ENCODE results near the gene ALAD.

The ALAD gene

DNA sequence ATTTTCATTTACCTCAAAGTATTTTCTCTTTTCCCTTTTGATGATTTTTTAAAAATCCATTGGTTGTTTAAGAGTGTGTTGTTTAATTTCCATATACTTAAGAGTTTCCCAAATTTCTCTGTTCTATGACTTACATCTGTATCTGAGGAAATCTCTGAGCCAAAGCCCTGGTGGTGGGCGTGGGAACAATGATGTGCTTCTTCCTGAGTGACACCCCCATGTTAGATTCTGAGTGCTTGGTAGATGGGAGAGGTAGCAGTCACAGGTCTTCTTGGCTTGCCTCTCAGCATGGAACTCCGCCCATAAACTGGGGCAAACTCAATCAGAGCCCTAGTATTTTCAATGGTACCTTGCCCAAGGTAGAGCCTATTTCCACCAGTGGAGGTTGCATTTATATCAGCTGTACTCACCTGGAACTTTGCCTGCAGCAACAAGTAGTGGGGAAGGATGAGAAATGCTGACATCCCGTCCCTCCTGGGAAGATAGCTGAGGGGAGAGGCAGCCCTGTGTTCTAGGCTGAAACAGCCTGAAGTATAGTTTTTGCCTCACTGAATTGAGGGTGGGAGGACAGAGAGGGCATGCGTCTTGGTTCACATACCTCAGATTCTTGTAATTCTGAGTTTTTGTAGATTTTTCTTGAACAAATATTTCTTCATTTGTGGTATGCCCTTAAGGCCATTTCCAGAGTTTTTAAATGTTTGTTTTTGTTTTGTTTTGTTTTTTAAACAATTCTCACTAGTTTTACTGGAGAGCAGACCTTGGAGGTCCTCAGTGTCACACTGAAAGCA is 35.8 kb upstream of the ALAD start:
- TF ChIP-seq CTCF (IDR thresholded peaks at IDR 0.05; ENCODE audit: low read depth, low read length) (no peak), EZH2phosphoT487 (IDR thresholded peaks at IDR 0.05; ENCODE audit: low read depth) (no peak)
- H3K27ac ChIP-seq (ENCODE audit: low read length) = no peak overlapping the region
- no peaks in the 10 kb centered on the region for H4K20me1 ChIP-seq (ENCODE audit: insufficient read depth, low read length)

GRCh38 chr9:113431191-113431590 is 30.1 kb upstream of the ALAD start:
- no peak overlapping the region for H2AFZ ChIP-seq (ENCODE audit: low read depth, low read length)
- H3K27ac ChIP-seq (ENCODE audit: low read length) = no peak overlapping the region

More for the DNA sequence above, 35.8 kb upstream of the ALAD start:
- Histone ChIP-seq H3K4me2 (ENCODE audit: low read length) (no peak overlapping the region), H3K36me3 (replicated peaks; ENCODE audit: low read depth, low read length) (no peaks in the 10 kb centered on the region), H3K27me3 (ENCODE audit: low read depth, low read length) (0 out of 2 replicates have a peak, but pooled peaks cover 3% of the 10 kb centered on the region), H3K79me2 (ENCODE audit: low read length) (no peaks in the 10 kb centered on the region), H3K9ac (ENCODE audit: low read length) (no peak overlapping the region), H3K9me3 (ENCODE audit: insufficient read depth, low read length) (no peaks in the 10 kb centered on the region), H3K4me3 (ENCODE audit: low read length) (no peak overlapping the region), H2AFZ (ENCODE audit: low read depth, low read length) (no peak overlapping the region), H3K4me1 (ENCODE audit: low read length) (no peaks in the 10 kb centered on the region)

DNA sequence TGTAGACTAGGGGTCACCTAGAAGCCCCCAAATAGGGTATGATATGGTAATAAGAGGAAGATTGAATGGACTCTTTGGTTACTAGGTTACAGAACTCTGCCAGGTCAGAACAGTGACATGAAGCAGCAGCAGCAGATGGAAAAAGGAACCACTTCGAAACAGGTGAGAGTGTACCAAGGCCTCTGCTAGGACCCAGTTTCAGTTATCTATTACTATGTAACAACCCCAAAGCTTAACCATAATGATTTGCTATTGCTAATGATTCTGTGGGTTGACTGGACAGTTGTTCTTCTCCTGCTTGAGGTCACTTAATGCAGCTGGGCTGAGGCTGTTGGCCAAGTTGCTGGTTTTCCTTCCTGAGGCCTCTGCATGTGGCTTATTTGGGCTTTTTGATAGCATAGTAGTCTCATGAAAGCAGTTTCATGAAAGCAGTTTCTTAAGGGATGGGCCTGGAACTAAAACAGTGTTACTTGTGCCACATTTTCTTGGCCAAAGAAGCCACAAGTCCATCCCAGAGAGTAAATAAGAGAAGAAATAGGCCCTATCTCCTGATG is 27.1 kb upstream of the ALAD start:
- Histone ChIP-seq H3K36me3 (replicated peaks; ENCODE audit: low read depth, low read length) (no peaks in the 10 kb centered on the region), H3K4me1 (ENCODE audit: low read length) (no peaks in the 10 kb centered on the region), H3K27ac (ENCODE audit: low read length) (no peak overlapping the region), H3K79me2 (ENCODE audit: low read length) (no peaks in the 10 kb centered on the region), H4K20me1 (ENCODE audit: insufficient read depth, low read length) (no peaks in the 10 kb centered on the region), H3K4me2 (ENCODE audit: low read length) (no peak overlapping the region), H3K9ac (ENCODE audit: low read length) (no peak overlapping the region), H3K4me3 (ENCODE audit: low read length) (no peak overlapping the region), H2AFZ (ENCODE audit: low read depth, low read length) (no peak overlapping the region), H3K27me3 (ENCODE audit: low read depth, low read length) (0 out of 2 replicates have a peak, but pooled peaks cover 3% of the 10 kb centered on the region), H3K9me3 (ENCODE audit: insufficient read depth, low read length) (no peaks in the 10 kb centered on the region)
- no peak for TF ChIP-seq EZH2phosphoT487 (IDR thresholded peaks at IDR 0.05; ENCODE audit: low read depth)
- no peak for TF ChIP-seq CTCF (IDR thresholded peaks at IDR 0.05; ENCODE audit: low read depth, low read length)

More at GRCh38 chr9:113431191-113431590, 30.1 kb upstream of the ALAD start:
- TF ChIP-seq EZH2phosphoT487 (IDR thresholded peaks at IDR 0.05; ENCODE audit: low read depth) (no peak), CTCF (IDR thresholded peaks at IDR 0.05; ENCODE audit: low read depth, low read length) (no peak)
- Histone ChIP-seq H3K9ac (ENCODE audit: low read length) (no peak overlapping the region), H3K9me3 (ENCODE audit: insufficient read depth, low read length) (no peaks in the 10 kb centered on the region), H3K4me1 (ENCODE audit: low read length) (no peaks in the 10 kb centered on the region), H3K27me3 (ENCODE audit: low read depth, low read length) (0 out of 2 replicates have a peak, but pooled peaks cover 3% of the 10 kb centered on the region), H3K79me2 (ENCODE audit: low read length) (no peaks in the 10 kb centered on the region), H3K4me2 (ENCODE audit: low read length) (no peak overlapping the region), H3K36me3 (replicated peaks; ENCODE audit: low read depth, low read length) (no peaks in the 10 kb centered on the region), H3K4me3 (ENCODE audit: low read length) (no peak overlapping the region), H4K20me1 (ENCODE audit: insufficient read depth, low read length) (no peaks in the 10 kb centered on the region)

GRCh38 chr9:113427629-113428028 is 26.5 kb upstream of the ALAD start:
- no peak for TF ChIP-seq CTCF (IDR thresholded peaks at IDR 0.05; ENCODE audit: low read depth, low read length)
- no peak for TF ChIP-seq EZH2phosphoT487 (IDR thresholded peaks at IDR 0.05; ENCODE audit: low read depth)
- H4K20me1 ChIP-seq (ENCODE audit: insufficient read depth, low read length) = no peaks in the 10 kb centered on the region
- H3K9ac ChIP-seq (ENCODE audit: low read length) = no peak overlapping the region
- H2AFZ ChIP-seq (ENCODE audit: low read depth, low read length) = no peak overlapping the region
- no peaks in the 10 kb centered on the region for H3K9me3 ChIP-seq (ENCODE audit: insufficient read depth, low read length)
- H3K79me2 ChIP-seq (ENCODE audit: low read length) = no peaks in the 10 kb centered on the region
- no peak overlapping the region for H3K4me3 ChIP-seq (ENCODE audit: low read length)
- no peaks in the 10 kb centered on the region for H3K4me1 ChIP-seq (ENCODE audit: low read length)
- no peaks in the 10 kb centered on the region for H3K36me3 ChIP-seq (replicated peaks; ENCODE audit: low read depth, low read length)
- H3K4me2 ChIP-seq (ENCODE audit: low read length) = no peak overlapping the region
- no peaks in the 10 kb centered on the region for H3K27me3 ChIP-seq (ENCODE audit: low read depth, low read length)
- H3K27ac ChIP-seq (ENCODE audit: low read length) = no peak overlapping the region

Measured in OCI-LY3 (cell line).